GM21526 (cell line): ENCODE measurements around the gene CEACAM19.
"Not testable (repeated sequence)": the region's sequence is repeated elsewhere in the genome, so short reads cannot be mapped to it uniquely, and the experiment has no call there.

Experiments used
- ATAC-seq: cut with Tn5 transposase; IDR thresholded peaks from one replicate; pipeline ENCODE4 v1.9.1; 2021; ENCODE audit warnings: moderate library complexity; ENCODE audit not compliant: unreplicated experiment, low FRiP score

The CEACAM19 gene

DNA sequence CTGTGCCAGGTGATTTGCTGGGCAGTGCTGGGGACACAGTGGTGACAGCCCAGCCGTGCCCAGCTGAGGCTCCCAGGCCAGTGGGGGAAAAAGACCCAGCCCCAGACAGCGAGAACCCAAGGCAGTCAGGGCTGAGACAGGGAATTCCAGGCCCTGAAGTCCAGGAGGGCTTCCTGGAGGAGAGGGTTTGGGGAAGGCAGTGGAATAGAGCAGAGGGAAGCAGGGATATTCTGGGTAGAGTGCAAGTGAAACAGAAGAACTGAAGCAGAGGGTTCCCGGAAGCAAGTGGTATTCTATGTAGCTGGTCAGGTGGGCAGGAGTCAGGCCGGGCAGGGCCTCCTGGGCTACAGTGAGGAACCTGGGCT, 26.4 kb downstream of the CEACAM19 start:
- ATAC-seq = no peak

DNA sequence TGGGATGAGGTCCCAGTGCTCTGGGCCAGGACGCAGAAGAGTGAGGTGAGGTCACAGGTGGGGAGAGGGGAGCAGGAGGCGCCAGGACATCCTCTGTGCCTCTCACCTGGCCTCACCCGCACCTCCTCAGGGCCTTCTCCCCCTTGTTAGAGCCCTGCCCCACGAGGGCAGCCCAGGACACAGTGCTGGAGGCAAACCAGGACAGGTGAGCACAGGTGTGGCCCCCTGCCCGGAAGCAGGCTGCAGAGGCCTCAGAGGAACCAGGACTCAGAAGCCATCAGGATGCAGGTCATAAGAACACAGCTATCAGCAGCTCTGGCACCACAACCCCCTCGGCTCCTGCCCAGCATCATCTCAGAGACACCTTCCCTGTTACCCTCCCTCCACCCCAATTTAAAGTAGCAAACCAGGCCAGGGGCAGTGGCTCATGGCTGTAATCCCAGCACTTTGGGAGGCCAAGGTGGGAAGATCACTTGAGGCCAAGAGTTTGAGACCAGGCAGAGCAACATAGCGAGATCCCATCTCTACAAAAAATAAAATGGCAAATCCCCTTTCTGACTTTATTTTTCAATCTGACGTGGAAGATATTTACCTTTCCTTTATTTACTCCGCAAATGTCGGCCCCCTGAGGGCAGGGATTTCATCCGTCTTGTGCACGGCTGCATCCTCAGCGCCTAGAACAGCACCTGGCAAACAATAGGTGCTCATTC, 27.4 kb downstream of the CEACAM19 start, which contains the start of gene CEACAM16:
TSS of gene CEACAM16 (plus strand) at position 660 of the 710 bp plus-strand sequence. CDS start 2,306 bp downstream, outside the sequence.
- no peak for ATAC-seq

DNA sequence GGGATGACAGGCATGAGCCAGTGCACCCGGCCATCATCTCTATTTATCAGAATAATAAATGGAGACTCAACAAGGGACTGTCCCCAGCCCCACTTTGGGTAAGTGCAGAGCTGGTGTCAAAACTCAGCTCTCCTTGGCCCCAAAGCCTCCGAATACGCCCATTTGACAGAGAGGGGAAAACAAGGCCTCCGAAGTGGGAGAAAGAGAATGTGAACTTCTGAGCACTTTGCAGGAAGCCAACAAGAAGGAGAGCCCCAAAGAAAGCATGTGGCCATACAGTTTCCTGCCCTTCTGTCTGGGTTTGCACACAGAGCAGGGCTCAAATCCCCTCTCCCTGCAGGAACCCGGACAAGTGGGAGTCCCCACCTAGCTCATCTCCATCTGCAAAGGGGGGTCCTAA, 29.3 kb downstream of the CEACAM19 start:
- no peak for ATAC-seq

DNA sequence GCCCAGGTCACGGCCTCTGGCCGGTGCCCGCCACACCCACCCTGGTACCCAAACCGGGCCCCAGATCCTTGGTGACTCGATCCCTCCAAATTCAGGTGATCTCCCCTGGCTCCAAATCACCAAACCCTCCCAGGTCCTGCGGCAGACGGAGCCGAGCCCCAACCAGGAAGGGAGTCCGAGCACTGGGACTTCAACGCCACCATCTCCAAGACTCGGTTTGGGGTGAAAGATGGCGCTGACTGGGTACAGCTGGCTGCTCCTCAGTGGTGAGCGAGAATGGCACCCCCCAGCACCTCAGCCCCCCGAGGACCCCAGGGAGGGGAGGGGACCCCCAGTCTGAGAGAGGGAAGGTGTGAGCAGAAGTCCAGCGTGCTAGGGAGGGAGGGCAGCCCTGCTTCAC, 29.9 kb downstream of the CEACAM19 start:
- ATAC-seq = no peak

DNA sequence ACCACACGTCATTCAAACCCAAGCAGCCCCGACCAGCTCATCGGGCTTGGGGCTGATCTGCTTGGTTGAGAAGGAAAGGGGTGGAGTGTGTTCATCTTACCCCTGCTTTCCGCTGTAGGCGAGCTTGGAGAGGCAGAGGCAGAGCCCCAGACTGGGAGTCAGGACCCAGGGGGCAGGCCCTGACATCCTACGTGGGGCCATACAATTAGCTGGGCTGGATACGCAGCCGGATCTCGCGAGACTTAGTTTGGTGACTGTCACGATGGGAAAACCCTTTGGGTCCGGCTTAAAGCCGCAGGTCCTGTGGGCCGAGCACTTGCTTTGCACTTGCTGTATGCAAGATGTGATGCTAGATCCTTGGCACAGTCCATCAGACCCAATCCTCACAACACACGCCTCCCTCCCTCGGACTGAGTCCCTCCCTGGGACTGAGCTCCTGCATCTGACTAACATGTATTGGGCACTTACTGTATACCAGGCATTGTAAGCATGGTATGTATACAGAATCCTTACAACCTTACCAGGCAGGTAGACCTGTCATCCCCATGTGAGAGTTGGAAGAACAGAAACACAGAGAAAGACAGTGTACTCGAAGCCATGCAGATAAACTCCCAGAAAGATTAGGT, 31.4 kb downstream of the CEACAM19 start:
- ATAC-seq = no peak

DNA sequence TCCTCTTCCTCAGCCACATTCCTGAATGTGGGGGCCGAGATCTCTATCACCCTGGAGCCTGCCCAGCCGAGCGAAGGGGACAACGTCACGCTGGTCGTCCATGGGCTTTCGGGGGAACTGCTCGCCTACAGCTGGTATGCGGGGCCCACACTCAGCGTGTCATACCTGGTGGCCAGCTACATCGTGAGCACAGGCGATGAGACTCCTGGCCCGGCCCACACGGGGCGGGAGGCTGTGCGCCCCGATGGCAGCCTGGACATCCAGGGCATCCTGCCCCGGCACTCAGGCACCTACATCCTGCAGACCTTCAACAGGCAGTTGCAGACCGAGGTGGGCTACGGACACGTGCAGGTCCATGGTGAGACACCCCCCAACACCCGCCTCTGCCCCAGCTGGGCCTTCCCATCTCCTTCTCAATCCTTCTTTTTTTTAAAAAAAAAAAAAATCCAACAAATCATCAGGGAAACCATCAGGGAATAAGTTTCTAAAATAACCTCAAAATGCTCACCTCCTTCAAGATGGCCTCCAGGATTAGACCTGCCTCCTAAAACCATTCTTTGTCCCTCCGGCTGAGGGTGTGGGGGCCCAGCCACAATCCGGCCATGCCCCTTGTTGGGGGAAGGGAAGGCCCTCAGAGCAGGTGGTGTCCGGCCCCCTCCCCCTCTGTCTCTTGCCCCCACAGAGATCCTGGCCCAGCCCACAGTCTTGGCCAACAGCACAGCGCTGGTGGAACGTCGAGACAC, 32.2 kb downstream of the CEACAM19 start:
- no peak for ATAC-seq

DNA sequence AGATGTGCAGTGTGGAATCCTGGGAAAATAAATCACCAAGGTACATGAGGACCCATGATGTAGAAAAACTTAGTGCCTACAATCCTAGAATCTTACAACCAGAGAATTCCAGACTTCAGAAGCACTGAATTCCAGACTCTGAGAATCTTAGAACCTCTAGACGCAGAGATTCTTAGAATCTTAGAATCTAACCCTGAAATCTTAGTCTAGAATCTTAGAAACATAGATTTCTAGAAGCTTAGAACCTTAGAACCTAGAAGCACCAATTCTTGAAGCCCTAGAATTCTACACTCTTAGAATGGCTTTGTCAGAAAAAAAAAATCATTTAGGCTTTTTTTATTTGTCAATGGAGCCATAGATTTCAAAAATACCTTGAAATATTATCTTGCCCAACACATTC, 33.7 kb downstream of the CEACAM19 start:
- ATAC-seq = no peak

DNA sequence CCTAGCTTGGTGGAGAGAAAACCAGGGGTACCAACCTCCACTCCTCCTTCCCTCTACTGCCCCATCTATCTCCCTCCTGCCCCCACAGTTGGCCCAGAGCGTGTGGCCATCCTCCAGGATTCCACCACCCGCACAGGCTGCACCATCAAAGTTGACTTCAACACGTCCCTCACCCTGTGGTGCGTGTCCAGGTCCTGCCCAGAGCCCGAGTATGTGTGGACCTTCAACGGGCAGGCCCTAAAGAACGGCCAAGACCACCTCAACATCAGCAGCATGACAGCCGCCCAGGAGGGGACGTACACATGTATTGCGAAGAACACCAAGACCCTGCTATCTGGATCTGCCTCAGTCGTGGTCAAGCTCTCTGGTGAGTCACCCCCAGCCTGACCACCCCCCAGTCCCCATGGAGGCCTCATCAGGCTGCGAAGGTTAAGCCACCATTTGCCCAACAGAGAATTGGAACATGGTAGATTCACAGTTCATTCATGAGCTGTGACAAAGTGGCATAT, 34.3 kb downstream of the CEACAM19 start:
- no peak for ATAC-seq

DNA sequence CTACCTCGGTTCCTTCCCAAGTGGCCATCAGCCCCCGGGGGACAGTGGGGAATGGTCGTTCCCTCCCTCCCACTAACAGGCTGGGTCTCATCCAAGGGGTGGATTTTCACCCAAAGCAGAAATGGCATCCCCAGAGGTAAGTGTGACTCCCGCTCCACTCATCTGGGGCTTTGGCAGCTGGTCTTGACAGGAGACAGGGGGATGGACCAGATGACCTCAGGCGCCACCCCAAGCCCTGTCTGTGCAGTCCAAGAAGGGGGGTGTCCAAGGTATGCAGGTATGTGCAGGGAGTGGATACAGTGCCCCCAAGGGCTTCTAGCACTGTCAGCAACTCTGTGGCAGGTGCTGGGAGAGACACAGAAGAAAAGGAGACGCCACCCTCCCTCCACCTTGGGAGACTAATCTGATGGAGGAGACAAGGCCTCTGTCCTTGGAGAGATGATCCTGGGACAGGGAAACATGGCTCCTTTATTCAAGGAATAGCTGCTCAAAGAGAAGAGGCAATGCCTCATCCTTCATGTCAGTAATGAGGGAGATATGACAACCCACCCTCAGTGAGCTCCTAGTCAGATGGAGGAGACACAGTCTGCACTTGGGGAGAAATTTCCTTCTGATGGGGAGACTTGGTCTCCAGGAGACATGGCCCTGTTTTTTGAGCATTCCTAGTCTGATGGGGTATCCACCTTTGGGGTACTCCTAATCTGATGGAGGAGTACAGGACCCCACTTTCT, 35.4 kb downstream of the CEACAM19 start:
- no peak for ATAC-seq

DNA sequence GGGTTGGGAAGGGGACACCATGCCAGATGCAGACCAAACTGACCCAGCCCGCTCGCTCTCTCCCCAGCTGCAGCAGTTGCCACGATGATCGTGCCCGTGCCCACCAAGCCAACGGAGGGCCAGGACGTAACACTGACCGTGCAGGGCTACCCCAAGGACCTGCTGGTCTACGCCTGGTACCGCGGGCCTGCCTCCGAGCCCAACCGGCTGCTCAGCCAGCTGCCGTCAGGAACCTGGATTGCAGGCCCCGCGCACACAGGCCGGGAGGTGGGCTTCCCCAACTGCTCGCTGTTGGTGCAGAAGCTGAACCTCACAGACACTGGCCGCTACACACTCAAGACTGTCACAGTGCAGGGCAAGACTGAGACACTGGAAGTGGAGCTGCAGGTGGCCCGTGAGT, 36.5 kb downstream of the CEACAM19 start:
- ATAC-seq = no peak

DNA sequence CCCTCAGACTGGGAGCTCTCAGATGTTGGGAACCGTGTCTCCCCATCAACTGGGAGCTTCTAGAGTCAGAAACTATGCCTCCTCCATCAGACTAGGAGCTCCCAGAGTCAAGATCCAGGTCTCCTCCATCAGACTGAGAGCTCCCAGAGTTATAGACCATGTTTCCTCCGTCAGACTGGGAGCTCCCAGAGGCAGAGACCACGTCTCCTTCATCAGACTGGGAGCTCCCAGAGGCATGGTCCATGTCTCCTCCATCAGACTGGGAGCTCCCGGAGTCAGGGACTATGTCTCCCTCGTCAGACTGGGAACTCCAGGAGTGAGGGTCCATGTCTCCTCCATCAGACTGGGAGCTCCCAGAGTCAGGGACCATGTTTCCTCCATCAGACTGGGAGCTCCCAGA, 37.7 kb downstream of the CEACAM19 start:
- ATAC-seq = no peak

DNA sequence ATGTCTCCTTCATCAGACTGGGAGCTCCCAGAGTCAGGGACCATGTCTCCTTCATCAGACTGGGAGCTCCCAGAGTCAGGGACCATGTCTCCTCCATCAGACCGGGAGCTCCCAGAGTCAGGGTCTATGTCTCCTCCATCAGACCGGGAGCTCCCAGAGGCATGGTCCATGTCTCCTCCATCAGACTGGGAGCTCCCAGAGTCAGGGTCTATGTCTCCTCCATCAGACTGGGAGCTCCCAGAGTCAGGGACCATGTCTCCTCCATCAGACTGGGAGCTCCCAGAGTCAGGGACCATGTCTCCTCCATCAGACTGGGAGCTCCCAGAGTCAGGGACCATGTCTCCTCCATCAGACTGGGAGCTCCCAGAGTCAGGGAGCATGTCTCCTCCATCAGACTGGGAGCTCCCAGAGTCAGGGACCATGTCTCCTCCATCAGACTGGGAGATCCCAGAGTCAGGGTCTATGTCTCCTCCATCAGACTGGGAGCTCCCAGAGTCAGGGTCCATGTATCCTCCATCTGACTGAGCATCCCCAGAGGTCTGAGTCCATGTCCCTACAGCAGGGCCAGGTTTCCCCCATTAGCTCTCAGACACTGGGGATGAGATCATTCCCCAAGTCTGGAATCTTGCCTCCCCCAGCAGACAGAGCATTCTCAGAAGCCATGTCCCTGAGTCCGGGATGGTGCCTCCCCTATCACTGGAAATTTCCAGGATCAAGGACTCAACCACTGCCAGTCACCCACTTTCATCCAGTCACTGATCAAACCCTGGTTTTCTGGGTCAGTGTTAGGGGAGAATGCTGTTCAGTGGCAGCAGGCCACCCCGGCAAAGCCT, 38.4 kb downstream of the CEACAM19 start:
- not testable (repeated sequence) for ATAC-seq

DNA sequence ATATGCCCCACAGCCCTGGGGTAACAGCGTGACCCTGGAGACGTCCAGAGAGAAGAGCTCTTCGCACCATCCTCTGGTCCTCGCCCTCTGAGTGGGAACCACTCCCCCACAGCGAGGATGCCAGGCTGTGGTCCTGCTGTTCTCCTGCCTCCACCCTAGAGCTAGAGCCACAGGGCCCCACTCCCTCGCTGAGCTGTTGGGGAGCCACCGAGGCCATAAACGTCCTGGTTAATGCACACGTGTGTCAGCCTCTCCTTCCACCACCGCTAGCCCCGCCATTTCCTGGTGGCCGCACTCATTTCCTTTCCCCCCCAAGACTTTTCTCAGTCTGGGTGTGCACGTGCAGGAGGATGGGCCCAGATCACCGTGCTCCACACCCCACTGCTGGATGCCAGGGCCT, 39.2 kb downstream of the CEACAM19 start:
- ATAC-seq = no peak

DNA sequence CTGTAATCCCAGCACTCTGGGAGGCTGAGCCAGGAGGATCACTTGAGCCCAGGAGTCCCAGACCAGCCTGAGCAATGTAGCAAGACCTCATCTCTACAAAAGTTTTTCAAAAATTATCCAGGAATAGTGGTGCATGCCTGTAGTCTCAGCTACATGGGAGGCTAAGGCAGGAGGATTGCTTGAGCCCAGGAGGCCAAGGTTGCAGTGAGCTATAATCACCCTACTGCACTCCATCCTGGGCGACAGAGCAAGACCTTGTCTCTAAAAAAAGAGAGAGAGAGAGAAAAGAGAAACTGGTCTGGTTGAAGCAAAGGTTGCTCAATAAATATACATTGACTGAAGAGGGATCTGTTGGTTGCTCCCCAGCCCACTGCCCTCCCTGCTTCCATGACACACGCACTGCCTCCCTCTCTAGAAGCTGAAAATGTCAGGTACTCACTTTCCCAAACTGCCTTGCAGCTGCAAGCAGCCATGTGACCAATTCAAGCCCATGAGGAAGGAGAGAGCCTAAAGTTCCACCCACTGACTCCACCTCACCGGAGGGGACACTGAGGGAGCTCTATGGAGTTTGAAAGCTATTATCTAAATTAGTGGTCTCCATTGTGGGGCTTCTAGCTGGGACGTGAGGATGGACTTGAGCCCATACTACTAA, 41.7 kb downstream of the CEACAM19 start:
- no peak for ATAC-seq

DNA sequence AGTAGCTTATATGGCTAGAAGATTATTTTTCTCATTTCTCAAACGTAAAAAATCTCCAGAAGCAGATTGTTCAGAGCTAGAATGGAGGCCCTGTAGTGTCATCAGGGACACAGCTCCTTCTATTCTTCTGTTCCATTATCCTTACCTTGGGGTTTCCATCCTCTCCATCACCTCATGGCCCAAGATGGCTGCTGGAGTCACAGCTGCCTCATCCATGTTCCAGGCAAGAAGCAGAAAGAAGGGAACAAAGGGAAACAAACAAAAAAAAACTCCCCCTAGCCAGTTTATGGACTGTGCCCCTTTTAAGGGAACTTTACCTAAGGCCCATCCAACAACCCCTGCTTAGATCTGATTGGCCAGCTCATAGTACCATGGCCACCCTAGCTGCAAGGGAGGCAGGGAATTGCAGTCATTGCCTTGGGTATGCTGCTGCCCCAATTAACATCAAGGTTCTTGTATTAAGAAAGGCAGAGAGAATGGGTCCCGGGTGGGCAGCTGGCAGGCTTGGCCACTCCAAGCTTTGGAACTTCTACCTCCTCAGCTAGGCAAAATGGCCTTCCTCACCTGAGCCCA, 43.4 kb downstream of the CEACAM19 start:
- no peak for ATAC-seq

DNA sequence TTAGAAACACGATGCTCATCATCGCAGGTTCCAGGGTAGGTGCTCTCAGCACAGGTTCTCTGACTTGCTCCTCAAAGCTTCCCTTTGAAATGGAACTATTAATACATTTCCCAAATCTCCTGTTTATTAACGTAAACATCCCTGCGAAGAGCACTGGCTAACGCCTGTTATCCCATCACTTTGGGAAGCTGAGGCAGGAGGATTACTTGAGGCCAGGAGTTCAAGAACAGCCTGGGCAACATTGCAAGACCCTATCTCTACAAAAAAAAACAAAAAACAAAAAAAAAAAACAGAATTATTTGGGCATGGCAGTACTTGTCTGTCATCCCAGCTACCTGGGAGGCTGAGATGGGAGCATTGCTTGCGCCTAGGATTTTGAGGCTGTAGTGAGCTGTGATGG, 46.3 kb downstream of the CEACAM19 start:
- no peak for ATAC-seq

DNA sequence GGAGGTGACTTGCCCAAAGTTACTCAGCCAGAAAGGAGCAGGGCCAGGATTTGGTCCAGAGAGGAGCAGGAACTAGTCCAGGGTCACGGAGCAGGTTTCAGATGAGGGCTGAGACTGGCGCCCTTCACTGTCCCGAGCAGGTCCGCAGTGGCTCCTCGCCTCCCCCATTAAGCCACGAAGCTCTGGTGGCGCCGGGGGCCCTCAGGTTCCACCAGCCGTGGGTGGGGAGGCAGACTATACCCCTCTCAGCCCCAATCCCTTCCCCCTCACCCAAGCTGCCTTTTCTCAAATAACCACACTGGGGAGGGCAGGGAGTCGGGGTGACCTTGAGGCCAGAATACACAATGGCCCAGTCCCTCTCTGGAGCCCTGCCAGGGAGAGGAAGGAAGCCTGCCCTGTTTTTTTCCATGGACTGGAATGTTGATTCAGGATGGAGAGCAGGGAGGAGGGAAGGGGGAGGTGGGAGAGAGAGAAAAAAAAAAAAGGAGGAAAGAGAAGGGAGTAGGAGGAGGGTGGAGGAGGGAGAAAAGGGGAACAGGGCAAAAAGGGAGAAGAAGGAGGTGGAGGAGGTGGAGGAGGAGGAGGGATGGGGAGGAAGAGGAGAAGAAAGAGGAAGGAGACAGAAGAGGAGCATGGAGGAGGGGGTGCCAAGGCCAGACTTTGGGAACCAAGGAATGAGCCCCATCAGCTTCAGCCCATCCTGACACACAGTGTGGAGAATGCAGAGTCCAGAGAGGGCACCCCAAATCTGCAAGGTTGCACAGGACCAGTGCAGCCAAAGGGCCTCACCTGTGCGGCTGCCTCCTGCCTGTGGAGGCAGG, 47.4 kb downstream of the CEACAM19 start:
- no peak for ATAC-seq

DNA sequence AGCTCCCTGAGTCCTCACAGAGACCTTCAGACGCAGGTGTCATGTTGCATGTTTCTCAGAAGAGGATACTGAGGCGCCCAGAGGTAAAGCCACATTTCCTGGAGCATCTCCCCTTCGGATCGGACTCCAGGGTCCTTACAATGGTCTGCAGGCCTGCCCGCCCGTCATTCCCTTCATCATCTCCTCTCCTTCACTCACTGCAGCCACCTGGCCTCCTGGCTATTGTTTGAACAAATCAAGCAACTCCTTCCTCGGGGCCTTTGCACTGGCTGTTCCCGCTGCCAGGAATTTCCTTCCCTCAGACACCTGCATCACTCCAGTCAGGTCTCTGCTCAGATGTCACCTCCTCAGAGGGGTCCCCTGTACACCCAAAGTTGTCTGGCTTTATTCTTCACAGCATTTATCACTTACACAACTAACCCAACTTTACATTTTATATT, 48.0 kb downstream of the CEACAM19 start:
- no peak for ATAC-seq
